GM21723 (cell line): ENCODE measurements around the gene RPS6KC1.
A peak's percentile ranks its signal among the peaks of the same experiment; 100 is the strongest.
"Not testable (repeated sequence)": the region's sequence is repeated elsewhere in the genome, so short reads cannot be mapped to it uniquely, and the experiment has no call there.

Experiments used
- ATAC-seq: cut with Tn5 transposase; IDR thresholded peaks from one replicate; pipeline ENCODE4 v1.9.1; 2021; ENCODE audit warnings: mild to moderate bottlenecking, moderate library complexity; ENCODE audit not compliant: unreplicated experiment

RPS6KC1 gene

GRCh38 chr1:213201380-213202155, 150.5 kb downstream of the RPS6KC1 start:
- ATAC-seq, result no peak

- ATAC-seq, result no peak
Measured at GRCh38 chr1:213211201-213211600, 160.2 kb downstream of the RPS6KC1 start.

DNA sequence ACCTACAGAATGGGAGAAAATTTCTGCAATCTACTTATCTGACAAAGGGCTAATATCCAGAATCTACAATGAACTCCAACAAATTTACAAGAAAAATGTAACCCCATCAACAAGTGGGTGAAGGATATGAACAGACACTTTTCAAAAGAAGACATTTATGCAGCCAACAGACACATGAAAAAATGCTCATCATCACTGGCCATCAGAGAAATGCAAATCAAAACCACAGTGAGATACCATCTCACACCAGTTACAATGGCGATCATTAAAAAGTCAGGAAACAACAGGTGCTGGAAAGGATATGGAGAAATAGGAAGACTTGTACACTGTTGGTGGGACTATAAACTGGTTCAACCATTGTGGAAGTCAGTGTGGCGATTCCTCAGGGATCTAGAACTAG, 168.0 kb downstream of the RPS6KC1 start:
- not testable (repeated sequence) for ATAC-seq

DNA sequence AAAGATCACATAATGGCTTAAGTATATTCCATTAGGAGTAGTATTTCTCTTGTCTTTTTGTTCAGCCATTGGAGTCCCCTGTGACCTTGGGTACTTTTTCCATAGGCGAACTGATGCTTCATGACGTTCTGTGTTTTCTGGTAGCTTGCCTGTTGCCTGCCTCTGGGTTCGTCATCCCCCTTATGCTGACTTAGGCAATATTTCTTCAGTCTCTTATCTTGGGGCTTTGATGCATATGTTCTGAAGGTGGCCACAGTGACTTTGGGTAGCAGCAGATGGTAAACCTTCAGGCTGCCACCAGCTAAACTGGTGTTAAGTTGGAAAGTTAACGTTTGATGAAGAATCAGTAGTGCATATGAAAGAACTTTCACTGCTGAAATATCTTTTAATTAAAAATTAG, 170.2 kb downstream of the RPS6KC1 start:
- no peak for ATAC-seq

- ATAC-seq, result no peak
Measured at GRCh38 chr1:213227458-213227857, 176.4 kb downstream of the RPS6KC1 start.

- ATAC-seq, result no peak
Measured at GRCh38 chr1:213231795-213232231, 180.8 kb downstream of the RPS6KC1 start.

- no peak for ATAC-seq
Measured at GRCh38 chr1:213242883-213243282, 191.8 kb downstream of the RPS6KC1 start.

DNA sequence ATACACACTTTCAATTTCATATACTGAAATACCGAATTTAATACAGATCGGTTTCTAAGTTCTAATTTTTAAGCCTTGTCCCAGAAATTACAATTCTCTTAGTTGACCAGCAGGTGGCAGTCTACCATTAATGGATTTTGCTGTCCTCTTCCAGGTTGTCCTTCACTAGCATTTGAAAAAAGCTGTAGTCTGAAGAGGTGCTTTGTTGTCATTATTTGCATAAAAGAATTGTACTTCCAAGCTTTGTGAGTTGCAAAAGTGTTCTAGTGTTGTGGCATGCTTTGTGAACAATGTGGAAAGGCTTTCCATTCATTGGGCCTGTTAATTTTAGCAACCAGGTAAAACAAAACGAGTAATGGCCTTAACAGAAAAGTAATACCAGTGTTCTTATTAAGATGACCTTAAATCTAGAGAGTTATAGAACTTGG, 193.6 kb downstream of the RPS6KC1 start:
- ATAC-seq, result no peak

- ATAC-seq, result no peak
Measured at GRCh38 chr1:213245260-213245910, 194.3 kb downstream of the RPS6KC1 start.

GRCh38 chr1:213247038-213247437, 196.0 kb downstream of the RPS6KC1 start:
- no peak for ATAC-seq

- ATAC-seq, result no peak
Measured at GRCh38 chr1:213249395-213249794, 198.4 kb downstream of the RPS6KC1 start.

- no peak for ATAC-seq
Measured at GRCh38 chr1:213250041-213250440, 199.0 kb downstream of the RPS6KC1 start.

- ATAC-seq, result no peak
Measured at GRCh38 chr1:213250446-213250845, 199.4 kb downstream of the RPS6KC1 start.

GRCh38 chr1:213251972-213252371, 200.9 kb downstream of the RPS6KC1 start:
- no peak for ATAC-seq

DNA sequence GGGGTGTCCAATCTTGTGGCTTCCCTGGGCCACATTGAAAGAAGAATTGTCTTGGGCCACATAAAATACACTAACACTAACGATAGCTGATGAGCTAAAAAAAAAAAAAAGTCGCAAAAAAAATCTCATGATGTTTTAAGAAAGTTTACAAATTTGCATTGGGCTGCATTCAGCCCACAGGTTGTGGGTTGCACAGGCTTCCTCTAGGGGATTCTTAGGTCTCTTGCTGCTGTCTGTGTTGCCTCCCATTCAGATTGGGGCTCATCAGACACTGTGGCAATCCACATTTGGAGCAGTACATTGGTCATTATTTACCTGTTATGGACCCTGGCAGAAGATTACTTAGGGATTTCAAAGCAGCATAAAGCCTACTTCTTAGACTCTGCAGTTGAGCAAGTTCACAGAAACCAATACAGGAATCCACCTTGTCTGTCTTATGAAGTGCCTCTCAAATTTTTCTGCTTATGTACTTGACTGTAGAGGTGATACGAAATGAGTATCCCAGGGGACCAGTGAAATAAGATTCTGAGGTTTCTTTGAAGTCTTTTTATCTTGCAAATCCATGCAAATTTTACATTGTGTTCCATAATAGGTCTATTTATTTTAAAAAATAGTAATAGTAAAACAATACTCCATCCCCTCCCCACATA, 205.5 kb downstream of the RPS6KC1 start:
- peak; percentile 91 for ATAC-seq

DNA sequence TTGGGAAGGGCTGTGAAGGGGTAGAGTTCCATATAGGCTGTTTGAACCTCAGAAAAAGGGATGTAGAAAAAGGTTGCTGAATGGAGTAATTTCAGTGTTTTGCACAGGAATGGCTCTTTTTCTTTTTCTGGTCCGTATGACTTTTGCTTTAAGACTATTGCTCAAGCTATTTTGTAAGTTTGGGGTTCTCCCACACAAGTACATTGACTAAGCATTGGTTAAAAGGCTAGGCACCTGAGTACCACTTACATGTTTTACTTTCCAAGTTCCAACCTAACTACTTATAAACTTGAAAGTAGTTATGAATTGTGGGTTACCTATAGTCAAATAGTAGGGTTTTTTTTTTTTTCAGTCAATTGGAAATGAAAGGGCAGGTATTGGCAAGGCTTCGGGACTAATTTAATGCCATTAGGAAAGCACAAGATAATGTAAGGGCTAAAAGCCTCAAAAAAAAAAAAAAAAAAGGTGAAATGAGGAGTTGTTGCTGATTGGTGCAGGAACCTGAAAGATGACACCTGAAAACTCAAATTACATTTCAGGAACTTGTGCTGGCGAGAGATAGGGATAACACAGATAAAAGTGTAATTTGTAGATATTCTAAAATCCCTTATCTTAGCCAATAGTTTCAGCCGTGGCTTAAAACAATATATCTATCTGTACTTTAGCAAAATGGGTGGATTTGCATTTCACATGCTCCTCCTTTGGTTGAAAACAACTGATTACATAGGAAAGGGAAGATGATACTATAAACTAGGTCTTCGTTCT, 209.5 kb downstream of the RPS6KC1 start:
- ATAC-seq, result no peak

- no peak for ATAC-seq
Measured at GRCh38 chr1:213264531-213264930, 213.5 kb downstream of the RPS6KC1 start.

- ATAC-seq, result no peak
Measured at GRCh38 chr1:213266983-213267772, 216.1 kb downstream of the RPS6KC1 start.

DNA sequence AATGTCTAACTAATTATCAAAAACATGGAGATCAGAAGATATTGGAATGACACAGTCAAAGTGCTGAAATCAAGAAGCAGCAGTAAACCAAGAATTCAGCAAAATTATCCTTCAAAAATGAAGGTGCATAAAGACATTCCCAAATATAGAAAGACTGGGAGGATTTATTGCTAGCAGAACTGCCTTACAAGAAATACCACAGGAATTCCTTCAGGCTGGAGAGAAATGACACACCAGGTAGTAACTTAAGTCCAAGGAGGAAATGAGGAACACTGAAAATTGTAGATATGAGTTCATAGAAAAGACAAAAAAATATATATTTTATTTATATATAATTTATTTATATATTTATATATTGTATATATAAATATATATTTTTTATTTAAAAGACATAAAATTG, 217.2 kb downstream of the RPS6KC1 start:
- ATAC-seq, result no peak

GRCh38 chr1:213269829-213270228, 218.8 kb downstream of the RPS6KC1 start:
- no peak for ATAC-seq
